Measurements from ENCODE around the gene TEC. TPM values are rescaled to one million over a fixed set of nuclear protein-coding genes. Genes with fewer than 3 reads are reported as not detected.
A peak's percentile ranks its signal among the peaks of the same experiment; 100 is the strongest.

TEC gene
- polyA plus RNA-seq, 1 of the 3 experiments (the other 2 are of a cell fraction): 0.85 TPM

- no peak overlapping the region for H3K4me3 ChIP-seq (ENCODE audit: low read depth in 2 of 2, low read length in 1 of 2)
- H4K20me1 ChIP-seq (ENCODE audit: insufficient read depth): no peaks in the 10 kb centered on the region
- no peak overlapping the region for H3K27ac ChIP-seq (ENCODE audit: low read depth in 2 of 2, low read length in 1 of 2)
- 90% methylated on average over 3 of the region's 3 CpGs for WGBS (ENCODE audit: low lambda C conversion rate)
- no peak overlapping the region for H3K4me2 ChIP-seq
- no peak for DNase-seq
- no peaks in the 10 kb centered on the region for H3K27me3 ChIP-seq (ENCODE audit: insufficient read depth)
- no peaks in the 10 kb centered on the region for H3K36me3 ChIP-seq (replicated peaks in 1 of 2; ENCODE audit: control insufficient read depth in 1 of 2, insufficient read depth in 2 of 2, low read length in 1 of 2)
- no peak overlapping the region for H2AFZ ChIP-seq (ENCODE audit: low read depth)
- no peak overlapping the region for H3K9ac ChIP-seq
- H3K79me2 ChIP-seq (ENCODE audit: insufficient read depth): no peaks in the 10 kb centered on the region
- H3F3A ChIP-seq (replicated peaks; ENCODE audit: insufficient read depth): no peaks in the 10 kb centered on the region
- peaks cover 3 to 4% of the 10 kb centered on the region in 2 experiments; a peak in 3 of 4 replicates for H3K4me1 ChIP-seq (ENCODE audit: control insufficient read depth in 1 of 2, insufficient read depth in 2 of 2, low read depth in 1 of 2, low read length in 1 of 2)
- H3K9me3 ChIP-seq: no peaks in the 10 kb centered on the region
- TF ChIP-seq CHD2 (IDR thresholded peaks at IDR 0.05; ENCODE audit: low read length, partially characterized antibody): no peak
- no peak for TF ChIP-seq RCOR1 (IDR thresholded peaks at IDR 0.05; ENCODE audit: low read length)
- TF ChIP-seq, protein P1, sequence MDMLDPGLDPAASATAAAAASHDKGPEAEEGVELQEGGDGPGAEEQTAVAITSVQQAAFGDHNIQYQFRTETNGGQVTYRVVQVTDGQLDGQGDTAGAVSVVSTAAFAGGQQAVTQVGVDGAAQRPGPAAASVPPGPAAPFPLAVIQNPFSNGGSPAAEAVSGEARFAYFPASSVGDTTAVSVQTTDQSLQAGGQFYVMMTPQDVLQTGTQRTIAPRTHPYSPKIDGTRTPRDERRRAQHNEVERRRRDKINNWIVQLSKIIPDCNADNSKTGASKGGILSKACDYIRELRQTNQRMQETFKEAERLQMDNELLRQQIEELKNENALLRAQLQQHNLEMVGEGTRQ (IDR thresholded peaks at IDR 0.05; ENCODE audit: borderline replicate concordance, low read depth, low read length): no peak
- TF ChIP-seq JUND (IDR thresholded peaks at IDR 0.05): no peak
- TF ChIP-seq ELF1 (IDR thresholded peaks at IDR 0.05): no peak
- no peak for TF ChIP-seq FOSL2 (IDR thresholded peaks at IDR 0.05; ENCODE audit: borderline replicate concordance, low read depth)
- TF ChIP-seq POLR2AphosphoS5 (IDR thresholded peaks at IDR 0.05; ENCODE audit: low read depth, low read length): no peak
- TF ChIP-seq RAD21 (IDR thresholded peaks at IDR 0.05; ENCODE audit: low read length): no peak
- POLR2A ChIA-PET: no interaction called here
- CTCF ChIA-PET: no interaction called here
- no peaks in the 10 kb centered on the region for H3K9me2 ChIP-seq
Measured at GRCh38 chr4:48195853-48196252, 73.8 kb downstream of the TEC start.

GRCh38 chr4:48195374-48195773 lies 74.3 kb downstream of the TEC start:
- ChIA-PET POLR2A (no interaction called here), CTCF (no interaction called here)
- H3K9me3 ChIP-seq: no peaks in the 10 kb centered on the region
- H3K27me3 ChIP-seq (ENCODE audit: insufficient read depth): no peaks in the 10 kb centered on the region
- H3K4me3 ChIP-seq (ENCODE audit: low read depth in 2 of 2, low read length in 1 of 2): no peak overlapping the region
- H3K9ac ChIP-seq: no peak overlapping the region
- TF ChIP-seq, protein P2, sequence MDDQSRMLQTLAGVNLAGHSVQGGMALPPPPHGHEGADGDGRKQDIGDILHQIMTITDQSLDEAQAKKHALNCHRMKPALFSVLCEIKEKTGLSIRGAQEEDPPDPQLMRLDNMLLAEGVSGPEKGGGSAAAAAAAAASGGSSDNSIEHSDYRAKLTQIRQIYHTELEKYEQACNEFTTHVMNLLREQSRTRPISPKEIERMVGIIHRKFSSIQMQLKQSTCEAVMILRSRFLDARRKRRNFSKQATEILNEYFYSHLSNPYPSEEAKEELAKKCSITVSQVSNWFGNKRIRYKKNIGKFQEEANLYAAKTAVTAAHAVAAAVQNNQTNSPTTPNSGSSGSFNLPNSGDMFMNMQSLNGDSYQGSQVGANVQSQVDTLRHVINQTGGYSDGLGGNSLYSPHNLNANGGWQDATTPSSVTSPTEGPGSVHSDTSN (IDR thresholded peaks at IDR 0.05): peak; percentile 40; the same call in 1 of the 2 replicates
- TF ChIP-seq NFIC (IDR thresholded peaks at IDR 0.05; ENCODE audit: borderline replicate concordance) (peak; percentile 17; the same call in 1 of the 2 replicates), SIN3A (IDR thresholded peaks at IDR 0.05; ENCODE audit: borderline replicate concordance, low read depth, low read length) (no peak), FOSL2 (IDR thresholded peaks at IDR 0.05; ENCODE audit: borderline replicate concordance, low read depth) (0 out of 2 replicates have a peak, but pooled peaks have one; percentile 28), TCF12 (IDR thresholded peaks at IDR 0.05) (peak; percentile 66; the same call in 1 of the 2 replicates)
- 25% methylated on average over 3 of the region's 3 CpGs for WGBS (ENCODE audit: low lambda C conversion rate)
- H3K4me1 ChIP-seq (ENCODE audit: control insufficient read depth in 1 of 2, insufficient read depth in 2 of 2, low read depth in 1 of 2, low read length in 1 of 2): peaks cover 3 to 4% of the 10 kb centered on the region in 2 experiments; a peak in 3 of 4 replicates
- H2AFZ ChIP-seq (ENCODE audit: low read depth): no peak overlapping the region
- H3K79me2 ChIP-seq (ENCODE audit: insufficient read depth): no peaks in the 10 kb centered on the region
- H3K27ac ChIP-seq (ENCODE audit: low read depth in 2 of 2, low read length in 1 of 2): no peak overlapping the region
- peak; percentile 9 for DNase-seq
- H3F3A ChIP-seq (replicated peaks; ENCODE audit: insufficient read depth): no peaks in the 10 kb centered on the region
- H3K9me2 ChIP-seq: no peaks in the 10 kb centered on the region
- no peak overlapping the region for H3K4me2 ChIP-seq
- H4K20me1 ChIP-seq (ENCODE audit: insufficient read depth): no peaks in the 10 kb centered on the region
- no peaks in the 10 kb centered on the region for H3K36me3 ChIP-seq (replicated peaks in 1 of 2; ENCODE audit: control insufficient read depth in 1 of 2, insufficient read depth in 2 of 2, low read length in 1 of 2)

All from SK-N-SH (cell line).